ENCODE data around the gene NRG3. TPM values are rescaled to one million over a fixed set of nuclear protein-coding genes. Genes with fewer than 3 reads are reported as not detected.

The NRG3 gene
- total and polyA plus RNA-seq, 2 donors (not counting 1 experiment from before 2014, with no cell fraction given): 0.06 TPM; not detected in 1

- Histone ChIP-seq H3K9me3 (ENCODE audit: control extremely low read depth in 1 of 3, control insufficient read depth in 2 of 3, insufficient read depth in 1 of 3, low read length in 2 of 3) (peaks cover 0 to 7% (median 0%) of the 10 kb centered on the region in 3 donors), H3K27me3 (replicated peaks in 1 of 4; ENCODE audit: control extremely low read depth in 1 of 4, control insufficient read depth in 3 of 4, insufficient read depth in 4 of 4, low read length in 3 of 4) (no peaks in the 10 kb centered on the region), H3K79me2 (ENCODE audit: control insufficient read depth, insufficient read depth, low read length) (no peaks in the 10 kb centered on the region), H4K20me1 (ENCODE audit: control insufficient read depth, insufficient read depth, low read length, poor library complexity, severe bottlenecking) (no peaks in the 10 kb centered on the region), H3K4me2 (replicated peaks; ENCODE audit: low read depth, low read length, poor library complexity, severe bottlenecking) (no peak overlapping the region), H3K4me1 (ENCODE audit: control insufficient read depth in 2 of 2, insufficient read depth in 2 of 2, low read length in 2 of 2) (no peaks in the 10 kb centered on the region), H3K36me3 (replicated peaks in 1 of 2; ENCODE audit: control extremely low read depth in 1 of 2, control insufficient read depth in 1 of 2, extremely low read depth in 1 of 2, insufficient read depth in 2 of 2, low read length in 1 of 2) (no peaks in the 10 kb centered on the region), H3K27ac (ENCODE audit: low read length in 2 of 2) (no peak overlapping the region), H3K9ac (ENCODE audit: low read length) (no peak overlapping the region), H3K4me3 (ENCODE audit: control extremely low read depth in 1 of 5, extremely low read depth in 1 of 5, insufficient read depth in 1 of 5, low read depth in 2 of 5, low read length in 4 of 5) (no peak overlapping the region), H2AFZ (ENCODE audit: insufficient read depth, low read depth, low read length, poor library complexity, severe bottlenecking) (no peak overlapping the region)
- no peaks in the 10 kb centered on the region for H3K4me1 Mint-ChIP-seq
- H3K27ac Mint-ChIP-seq: no peak overlapping the region
- H3K4me3 Mint-ChIP-seq: no peak overlapping the region
- CTCF ChIA-PET: no interaction called here
- TF ChIP-seq EZH2 (IDR thresholded peaks at IDR 0.05; ENCODE audit: borderline replicate concordance, insufficient read depth, low read depth, low read length, poor library complexity, severe bottlenecking): no peak
- no peak for TF ChIP-seq CTCF (IDR thresholded peaks at IDR 0.05)
- POLR2A ChIA-PET: no interaction called here
- no peaks in the 10 kb centered on the region for H3K27me3 Mint-ChIP-seq
- no peak for ATAC-seq (ENCODE audit: low read depth)
- 85% methylated on average over 4 of the region's 8 CpGs for WGBS (ENCODE audit: insufficient coverage)
- intact Hi-C loops (cut with micrococcal nuclease): no loop called here
- H3K9me3 Mint-ChIP-seq (ENCODE audit: insufficient read depth): peaks cover 4% of the 10 kb centered on the region
- DNase-seq: no peak
Measured at GRCh38 chr10:82282782-82283456, 407.9 kb downstream of the NRG3 start.

- H3K4me1 ChIP-seq (ENCODE audit: control insufficient read depth in 2 of 2, insufficient read depth in 2 of 2, low read length in 2 of 2): no peaks in the 10 kb centered on the region
- no peaks in the 10 kb centered on the region for H4K20me1 ChIP-seq (ENCODE audit: control insufficient read depth, insufficient read depth, low read length, poor library complexity, severe bottlenecking)
- Mint-ChIP-seq H3K4me1 (no peaks in the 10 kb centered on the region), H3K4me3 (no peak overlapping the region), H3K9me3 (ENCODE audit: insufficient read depth) (peaks cover 4% of the 10 kb centered on the region), H3K27me3 (no peaks in the 10 kb centered on the region), H3K27ac (no peak overlapping the region)
- H2AFZ ChIP-seq (ENCODE audit: insufficient read depth, low read depth, low read length, poor library complexity, severe bottlenecking): no peak overlapping the region
- no peaks in the 10 kb centered on the region for H3K27me3 ChIP-seq (replicated peaks in 1 of 4; ENCODE audit: control extremely low read depth in 1 of 4, control insufficient read depth in 3 of 4, insufficient read depth in 4 of 4, low read length in 3 of 4)
- ATAC-seq (ENCODE audit: low read depth) (no peak), DNase-seq (no peak)
- no CpG with 5 or more reads among the region's 2 CpGs for WGBS (ENCODE audit: insufficient coverage)
- no peaks in the 10 kb centered on the region for H3K36me3 ChIP-seq (replicated peaks in 1 of 2; ENCODE audit: control extremely low read depth in 1 of 2, control insufficient read depth in 1 of 2, extremely low read depth in 1 of 2, insufficient read depth in 2 of 2, low read length in 1 of 2)
- H3K27ac ChIP-seq (ENCODE audit: low read length in 2 of 2): no peak overlapping the region
- H3K4me3 ChIP-seq (ENCODE audit: control extremely low read depth in 1 of 5, extremely low read depth in 1 of 5, insufficient read depth in 1 of 5, low read depth in 2 of 5, low read length in 4 of 5): no peak overlapping the region
- H3K9ac ChIP-seq (ENCODE audit: low read length): no peak overlapping the region
- ChIA-PET POLR2A (no interaction called here), CTCF (no interaction called here)
- no peak for TF ChIP-seq EZH2 (IDR thresholded peaks at IDR 0.05; ENCODE audit: borderline replicate concordance, insufficient read depth, low read depth, low read length, poor library complexity, severe bottlenecking)
- TF ChIP-seq CTCF (IDR thresholded peaks at IDR 0.05): no peak
- H3K9me3 ChIP-seq (ENCODE audit: control extremely low read depth in 1 of 3, control insufficient read depth in 2 of 3, insufficient read depth in 1 of 3, low read length in 2 of 3): peaks cover 0 to 7% (median 0%) of the 10 kb centered on the region in 3 donors
- H3K79me2 ChIP-seq (ENCODE audit: control insufficient read depth, insufficient read depth, low read length): no peaks in the 10 kb centered on the region
- no peak overlapping the region for H3K4me2 ChIP-seq (replicated peaks; ENCODE audit: low read depth, low read length, poor library complexity, severe bottlenecking)
- intact Hi-C loops (cut with micrococcal nuclease): no loop called here
Measured at GRCh38 chr10:82284180-82284579, 409.2 kb downstream of the NRG3 start.
